Neural cell (in vitro differentiated cells): ENCODE data around the gene OR11L1.

ENCODE experiments used
- MXI1 ChIP-seq: fragments of 450-650 bp; conservative IDR thresholded peaks from 2 replicates; pipeline ENCODE4 v1.6.1; 2014; ENCODE audit warnings: antibody characterized with exemption, mild to moderate bottlenecking; ENCODE audit not compliant: poor library complexity, severe bottlenecking
- POLR2AphosphoS5 ChIP-seq: IDR thresholded peaks from 2 replicates; pipeline ENCODE4 v1.6.1; 2012
- TF ChIP-seq, protein P1 (sequence below): fragments of 450-650 bp; IDR thresholded peaks from 2 replicates; pipeline ENCODE4 v1.5.1; 2014; ENCODE audit warnings: antibody characterized with exemption, mild to moderate bottlenecking, moderate library complexity; ENCODE audit not compliant: poor library complexity, severe bottlenecking

DNA sequence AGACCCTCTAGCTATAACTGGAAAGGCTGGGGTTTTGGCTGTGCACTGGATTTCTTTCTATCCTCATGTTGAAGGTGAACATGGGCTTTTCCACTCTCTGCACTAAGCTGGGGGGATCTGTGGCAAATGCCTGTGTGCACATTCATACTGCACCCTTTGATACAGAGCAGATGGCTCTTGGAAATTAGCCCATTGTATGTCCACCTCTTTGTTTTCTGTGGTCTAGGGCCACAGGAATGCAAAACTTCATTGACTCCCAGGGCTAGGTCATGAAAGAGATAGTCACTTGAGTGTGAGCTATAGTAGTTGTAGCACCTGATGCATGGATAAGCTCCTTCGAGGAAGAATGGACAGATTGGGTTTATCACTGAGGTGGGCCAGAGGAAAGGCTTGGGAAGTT lies 12.0 kb downstream of the OR11L1 start:
- TF ChIP-seq, protein P1, sequence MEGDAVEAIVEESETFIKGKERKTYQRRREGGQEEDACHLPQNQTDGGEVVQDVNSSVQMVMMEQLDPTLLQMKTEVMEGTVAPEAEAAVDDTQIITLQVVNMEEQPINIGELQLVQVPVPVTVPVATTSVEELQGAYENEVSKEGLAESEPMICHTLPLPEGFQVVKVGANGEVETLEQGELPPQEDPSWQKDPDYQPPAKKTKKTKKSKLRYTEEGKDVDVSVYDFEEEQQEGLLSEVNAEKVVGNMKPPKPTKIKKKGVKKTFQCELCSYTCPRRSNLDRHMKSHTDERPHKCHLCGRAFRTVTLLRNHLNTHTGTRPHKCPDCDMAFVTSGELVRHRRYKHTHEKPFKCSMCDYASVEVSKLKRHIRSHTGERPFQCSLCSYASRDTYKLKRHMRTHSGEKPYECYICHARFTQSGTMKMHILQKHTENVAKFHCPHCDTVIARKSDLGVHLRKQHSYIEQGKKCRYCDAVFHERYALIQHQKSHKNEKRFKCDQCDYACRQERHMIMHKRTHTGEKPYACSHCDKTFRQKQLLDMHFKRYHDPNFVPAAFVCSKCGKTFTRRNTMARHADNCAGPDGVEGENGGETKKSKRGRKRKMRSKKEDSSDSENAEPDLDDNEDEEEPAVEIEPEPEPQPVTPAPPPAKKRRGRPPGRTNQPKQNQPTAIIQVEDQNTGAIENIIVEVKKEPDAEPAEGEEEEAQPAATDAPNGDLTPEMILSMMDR = no peak
- no peak for TF ChIP-seq MXI1
- TF ChIP-seq POLR2AphosphoS5 = no peak
